Uterus (tissue), 2 donors: Measurements from ENCODE around the gene HAUS8.

Source experiments
- CTCF ChIP-seq, 4 experiments: fragments of 200-600 bp in 2 of 4; fragments of 450-650 bp in 2 of 4; sonication (generic) in 2 of 4; IDR thresholded peaks; one replicate each; pipeline ENCODE4 v1.5.1; 2016 to 2019; ENCODE audit warnings: antibody characterized with exemption in 4 of 4, mild to moderate bottlenecking in 2 of 4, moderate library complexity in 1 of 4
- POLR2A ChIP-seq, 2 donors: fragments of 450-650 bp; IDR thresholded peaks; one replicate each; pipeline ENCODE4 v1.6.1; 2016; ENCODE audit warnings: antibody characterized with exemption in 2 of 2, mild to moderate bottlenecking in 1 of 2, moderate library complexity in 1 of 2

GRCh38 chr19:17049711-17050280 is 25.5 kb downstream of the HAUS8 start:
- TF ChIP-seq CTCF (IDR thresholded peaks at IDR 0.05), result no peak
- TF ChIP-seq POLR2A (IDR thresholded peaks at IDR 0.05), result no peak
